Stomach (tissue), 9 donors: ENCODE results near the gene PPFIA1. TPM values are rescaled to one million over a fixed set of nuclear protein-coding genes. Genes with fewer than 3 reads are reported as not detected.

Source experiments
- DNase-seq, 2 donors: peaks; one replicate each; pipeline versions ENCODE4 v3.0.0 to v3.0.0-alpha.2; 2013 to 2019
- H3K27ac ChIP-seq, 5 donors: fragments of 200-600 bp in 4 of 5; sonication (generic) in 4 of 5; one replicate each; pipeline ENCODE4 v1.5.1; 2013 to 2019; ENCODE audit warnings: mild to moderate bottlenecking in 1 of 5, moderate library complexity in 1 of 5
- H3K27me3 ChIP-seq, 3 donors: fragments of 200-600 bp; sonication (generic); one replicate each; pipeline ENCODE4 v1.5.1; 2017 to 2019; ENCODE audit warnings: mixed run types in 1 of 3
- H3K36me3 ChIP-seq, 4 donors: fragments of 200-600 bp; sonication (generic); 1 replicate in 3 of 4; 2 replicates in 1 of 4; pipeline ENCODE4 v1.5.1; 2016 to 2019
- H3K4me1 ChIP-seq, 4 donors: fragments of 200-600 bp; sonication (generic); one replicate each; pipeline ENCODE4 v1.5.1; 2016 to 2019
- H3K4me3 ChIP-seq, 4 donors: fragments of 200-600 bp; sonication (generic) in 3 of 4; one replicate each; pipeline ENCODE4 v1.5.1; 2016 to 2019; ENCODE audit warnings: mild to moderate bottlenecking in 1 of 4
- H3K9me3 ChIP-seq, 4 donors: fragments of 200-600 bp; sonication (generic); one replicate each; pipeline ENCODE4 v1.5.1; 2016 to 2019
- CTCF ChIP-seq, 7 experiments: fragments of 450-650 bp in 4 of 7; fragments of 200-600 bp in 3 of 7; sonication (generic) in 3 of 7; IDR thresholded peaks; one replicate each; pipeline ENCODE4 v1.5.1; 2016 to 2019; ENCODE audit warnings: antibody characterized with exemption in 7 of 7, control low read depth in 2 of 7, mild to moderate bottlenecking in 1 of 7
- EP300 ChIP-seq: sonication (generic); formaldehyde crosslinking; IDR thresholded peaks from one replicate; pipeline ENCODE4 v1.6.1; 2017; ENCODE audit warnings: antibody characterized with exemption
- POLR2A ChIP-seq, 4 donors: fragments of 450-650 bp; IDR thresholded peaks; one replicate each; pipeline ENCODE4 v1.6.1; 2016; ENCODE audit warnings: antibody characterized with exemption in 4 of 4, control low read depth in 2 of 4, mild to moderate bottlenecking in 1 of 4, moderate library complexity in 1 of 4
- POLR2AphosphoS5 ChIP-seq, 3 donors: sonication (generic); formaldehyde crosslinking; IDR thresholded peaks; one replicate each; pipeline ENCODE4 v1.6.1; 2016; ENCODE audit warnings: antibody characterized with exemption in 3 of 3
- WGBS, 5 donors: extraction: QIAGEN DNeasy Blood & Tissue Kit in 3 of 5; methylation state at CpG; one replicate each; pipeline versions ENCODE4 v1.1.5 to v1.1.7; 2013 to 2018; 5-methylcytosine and 5-hydroxymethylcytosine counted together
- intact Hi-C: fragments of 100-400 bp; cut with DNase I; formaldehyde crosslinking; loops from one replicate; pipeline ENCODE4 v1.15.1; 2023; ENCODE audit warnings: low total_unique reads
- polyA plus RNA-seq, 3 donors: library from polyadenylated mRNA; stranded (reverse); fragments of 200-250 nt; gene quantifications; one replicate each; pipeline ENCODE4 v1.2.3, GENCODE V29; 2013
- total RNA-seq, 5 donors: library from RNA; depleted of rRNA; stranded (reverse); fragments of >200 nt; gene quantifications; one replicate each; pipeline versions ENCODE4 v1.1.0 to v1.2.3, GENCODE V29; 2014 to 2016
- donor health status: healthy with polysubstance abuse.
- donor health status: Bipolar disorder and iron deficiency.
- donor health status: healthy.

PPFIA1 gene
- total and polyA plus RNA-seq, 8 donors: 10.8 to 108 (median 35.5) TPM

- no peak for DNase-seq
- no peak for TF ChIP-seq POLR2A (IDR thresholded peaks at IDR 0.05)
Observed at GRCh38 chr11:70242885-70243284, 27.6 kb upstream of the PPFIA1 start.

GRCh38 chr11:70243912-70244652, 26.4 kb upstream of the PPFIA1 start:
- no peaks in the 10 kb centered on the region for H3K36me3 ChIP-seq
- no peak for DNase-seq
- TF ChIP-seq EP300: no peak
- TF ChIP-seq CTCF (IDR thresholded peaks at IDR 0.05): no peak
- no peak for TF ChIP-seq POLR2AphosphoS5 (IDR thresholded peaks at IDR 0.05)
- no peak for TF ChIP-seq POLR2A (IDR thresholded peaks at IDR 0.05)
- H3K27ac ChIP-seq: no peak overlapping the region
- H3K4me3 ChIP-seq: no peak overlapping the region
- no peaks in the 10 kb centered on the region for H3K9me3 ChIP-seq
- peaks cover 0 to 22% (median 0%) of the 10 kb centered on the region in 3 donors for H3K27me3 ChIP-seq
- no peaks in the 10 kb centered on the region for H3K4me1 ChIP-seq
- intact Hi-C loops: no loop called here
- WGBS, 5 donors: 89 to 92% (median 92%) methylated on average over 15 of the region's 15 CpGs

More at GRCh38 chr11:70242885-70243284, 27.6 kb upstream of the PPFIA1 start:
- Histone ChIP-seq H3K27me3 (peaks cover 0 to 22% (median 0%) of the 10 kb centered on the region in 3 donors), H3K36me3 (no peaks in the 10 kb centered on the region), H3K4me3 (no peak overlapping the region), H3K4me1 (no peaks in the 10 kb centered on the region), H3K9me3 (no peaks in the 10 kb centered on the region), H3K27ac (no peak overlapping the region)
- WGBS, 5 donors: 52 to 64% (median 61%) methylated on average over 4 of the region's 4 CpGs
- intact Hi-C loops: no loop called here

GRCh38 chr11:70244698-70245097, 25.8 kb upstream of the PPFIA1 start:
- Histone ChIP-seq H3K27me3 (peaks cover 0 to 22% (median 0%) of the 10 kb centered on the region in 3 donors), H3K9me3 (no peaks in the 10 kb centered on the region), H3K36me3 (no peaks in the 10 kb centered on the region), H3K4me1 (no peaks in the 10 kb centered on the region), H3K27ac (no peak overlapping the region), H3K4me3 (no peak overlapping the region)
- 69 to 80% (median 76%) methylated on average over 7 of the region's 7 CpGs for WGBS, 5 donors
- DNase-seq: no peak
- intact Hi-C loops: no loop called here
- no peak for TF ChIP-seq EP300
- no peak for TF ChIP-seq POLR2AphosphoS5 (IDR thresholded peaks at IDR 0.05)
- no peak for TF ChIP-seq POLR2A (IDR thresholded peaks at IDR 0.05)
- TF ChIP-seq CTCF (IDR thresholded peaks at IDR 0.05): no peak

GRCh38 chr11:70246196-70246595, 24.3 kb upstream of the PPFIA1 start:
- H3K36me3 ChIP-seq: no peaks in the 10 kb centered on the region
- H3K9me3 ChIP-seq: no peaks in the 10 kb centered on the region
- H3K27ac ChIP-seq: no peak overlapping the region
- no peak for TF ChIP-seq CTCF (IDR thresholded peaks at IDR 0.05)
- no peak for TF ChIP-seq POLR2A (IDR thresholded peaks at IDR 0.05)
- TF ChIP-seq EP300: no peak
- TF ChIP-seq POLR2AphosphoS5 (IDR thresholded peaks at IDR 0.05): no peak
- no peak for DNase-seq
- no peaks in the 10 kb centered on the region for H3K4me1 ChIP-seq
- 46 to 54% (median 50%) methylated on average over 8 of the region's 8 CpGs for WGBS, 5 donors
- intact Hi-C loops: no loop called here
- H3K27me3 ChIP-seq: peaks cover 0 to 7% (median 0%) of the 10 kb centered on the region in 3 donors
- H3K4me3 ChIP-seq: no peak overlapping the region
